Stimulated activated CD4-positive, alpha-beta T cell treated with anti-CD3 and anti-CD28 coated beads, Interleukin-4, amount 100 ng/mL, for 48 hours (primary cell): Measurements from ENCODE around the gene PRKCB.
A peak's percentile ranks its signal among the peaks of the same experiment; 100 is the strongest.
"Not testable (repeated sequence)": the region's sequence is repeated elsewhere in the genome, so short reads cannot be mapped to it uniquely, and the experiment has no call there.

Experiments used
- DNase-seq, 2 donors: peaks; one replicate each; pipeline ENCODE4 v3.0.0-alpha.2; 2020; ENCODE audit warnings: low read depth in 2 of 2

Gene PRKCB

GRCh38 chr16:24007391-24007790 lies 171.6 kb downstream of the PRKCB start:
- no peak for DNase-seq

- no peak for DNase-seq
These were observed 172.2 kb downstream of the PRKCB start for GRCh38 chr16:24007934-24008333.

- DNase-seq = no peak
These were observed 173.3 kb downstream of the PRKCB start for GRCh38 chr16:24009098-24009497.

GRCh38 chr16:24009955-24010354 lies 174.2 kb downstream of the PRKCB start:
- no peak for DNase-seq

GRCh38 chr16:24010440-24011089 lies 174.8 kb downstream of the PRKCB start:
- peak; percentile 73 to 75 for DNase-seq

GRCh38 chr16:24011237-24011636 lies 175.5 kb downstream of the PRKCB start:
- no peak for DNase-seq

GRCh38 chr16:24013054-24013636 lies 177.4 kb downstream of the PRKCB start:
- no peak for DNase-seq

- DNase-seq = peak in 1 of 2 donors; percentile 44
These were observed 178.3 kb downstream of the PRKCB start for GRCh38 chr16:24013864-24014645.

GRCh38 chr16:24014955-24015354 lies 179.2 kb downstream of the PRKCB start:
- DNase-seq = not testable (repeated sequence)

- no peak for DNase-seq
These were observed 180.1 kb downstream of the PRKCB start for GRCh38 chr16:24015923-24016322.

GRCh38 chr16:24018485-24018884 lies 182.7 kb downstream of the PRKCB start:
- DNase-seq = no peak

- DNase-seq = no peak
These were observed 187.0 kb downstream of the PRKCB start for GRCh38 chr16:24022797-24023196.

GRCh38 chr16:24023621-24024020 lies 187.8 kb downstream of the PRKCB start:
- DNase-seq = no peak

GRCh38 chr16:24024971-24025370 lies 189.2 kb downstream of the PRKCB start:
- DNase-seq = no peak

GRCh38 chr16:24027466-24027865 lies 191.7 kb downstream of the PRKCB start:
- no peak for DNase-seq

- not testable (repeated sequence) for DNase-seq
These were observed 194.1 kb downstream of the PRKCB start for GRCh38 chr16:24029841-24030240.

- DNase-seq = no peak
These were observed 199.5 kb downstream of the PRKCB start for GRCh38 chr16:24035127-24035842.

- DNase-seq = no peak
These were observed 200.3 kb downstream of the PRKCB start for GRCh38 chr16:24036038-24036543.

- no peak for DNase-seq
These were observed 200.8 kb downstream of the PRKCB start for GRCh38 chr16:24036614-24037013.

- DNase-seq = no peak
These were observed 201.6 kb downstream of the PRKCB start for GRCh38 chr16:24037335-24037734.

GRCh38 chr16:24041834-24042631 lies 206.2 kb downstream of the PRKCB start:
- peak; percentile 74 to 77 for DNase-seq
